A549 (cell line): Measurements from ENCODE around the gene INKA1. TPM values are rescaled to one million over a fixed set of nuclear protein-coding genes. Genes with fewer than 3 reads are reported as not detected.

Experiments used
- ATAC-seq, 2 experiments: fragments of 200-7000 bp in 1 of 2; fragments of >200 bp in 1 of 2; cut with Nextera tagmentation in 1 of 2; cut with Tn5 transposase in 1 of 2; 3 replicates each; pipeline versions ENCODE4 v1.8.0 to v1.9.1; 2018 to 2020; ENCODE audit warnings: mild to moderate bottlenecking in 1 of 2, moderate library complexity in 1 of 2
- CTCF ChIA-PET: fragments of 300-600 bp; sonication (Branson Sonifier 250); formaldehyde crosslinking; extraction: SDS; loops from one replicate; lab custom pipeline; 2021; ENCODE audit warnings: antibody characterized with exemption, inconsistent platforms; lab: Yijun Ruan, JAX
- POLR2A ChIA-PET: fragments of 350-600 bp; formaldehyde crosslinking; extraction: SDS; loops from one replicate; lab custom pipeline; 2021; ENCODE audit warnings: antibody characterized with exemption, inconsistent platforms; lab: Yijun Ruan, JAX
- DNase-seq, 2 experiments: peaks; one replicate each; pipeline versions ENCODE4 v3.0.0 to v3.0.0-alpha.2; 2011 to 2016; ENCODE audit warnings: low read depth in 1 of 2, low spot score in 1 of 2
- FAIRE-seq: peaks from 2 replicates; lab custom pipeline; 2011; peaks lifted over from hg19 to GRCh38; lab: Jason Lieb, UNC
- H3K27ac ChIP-seq, 2 experiments: fragments of >200 bp; sonication (Bioruptor Twin); formaldehyde crosslinking; 3 replicates each; pipeline ENCODE4 v1.5.1; 2016 to 2017
- H3K4me1 ChIP-seq: fragments of >200 bp; sonication (Bioruptor Twin); formaldehyde crosslinking; 3 replicates; pipeline ENCODE4 v1.6.1; 2016
- H3K4me2 ChIP-seq: fragments of >200 bp; sonication (Bioruptor Twin); formaldehyde crosslinking; 3 replicates; pipeline ENCODE4 v1.6.1; 2016
- H3K4me3 ChIP-seq: fragments of >200 bp; sonication (Bioruptor Twin); formaldehyde crosslinking; 3 replicates; pipeline ENCODE4 v1.5.1; 2016
- H3K9me3 ChIP-seq: fragments of >200 bp; sonication (Bioruptor Twin); formaldehyde crosslinking; 3 replicates; pipeline ENCODE4 v1.6.1; 2016
- CHD2 ChIP-seq: fragments of 150-350 bp; IDR thresholded peaks from 2 replicates; pipeline ENCODE4 v1.6.1; 2014; ENCODE audit warnings: low read length; ENCODE audit not compliant: partially characterized antibody
- CTCF ChIP-seq: fragments of >200 bp; sonication (Bioruptor Twin); formaldehyde crosslinking; IDR thresholded peaks from 3 replicates; pipeline ENCODE4 v1.5.1; 2016
- E2F6 ChIP-seq: IDR thresholded peaks from 2 replicates; pipeline ENCODE4 v1.6.1; 2012; ENCODE audit warnings: low read depth, borderline replicate concordance
- ESRRA ChIP-seq: fragments of 150-350 bp; IDR thresholded peaks from 2 replicates; pipeline ENCODE4 v1.6.1; 2014; ENCODE audit warnings: mild to moderate bottlenecking, low read length, borderline replicate concordance
- FOXS1 ChIP-seq: fragments of 250-450 bp; sonication (Bioruptor Pico); IDR thresholded peaks from 2 replicates; pipeline ENCODE4 v1.5.0; 2020; ENCODE audit warnings: mild to moderate bottlenecking, moderate library complexity
- HDAC2 ChIP-seq: fragments of 200-600 bp; sonication (generic); IDR thresholded peaks from 2 replicates; pipeline ENCODE4 v1.6.1; 2016
- HES2 ChIP-seq: fragments of >200 bp; sonication (Bioruptor Twin); formaldehyde crosslinking; IDR thresholded peaks from 2 replicates; pipeline ENCODE4 v1.6.1; 2016
- HEYL ChIP-seq: fragments of 250-450 bp; sonication (Bioruptor Pico); IDR thresholded peaks from 2 replicates; pipeline ENCODE4 v1.8.0; 2021; ENCODE audit warnings: mild to moderate bottlenecking, moderate library complexity
- HOXB13 ChIP-seq: fragments of 250-450 bp; sonication (Bioruptor Pico); IDR thresholded peaks from 2 replicates; pipeline ENCODE4 v1.5.0; 2020; ENCODE audit warnings: low read depth, mild to moderate bottlenecking, moderate library complexity
- HOXB5 ChIP-seq: fragments of 250-450 bp; sonication (Bioruptor Pico); IDR thresholded peaks from 2 replicates; pipeline ENCODE4 v1.5.0; 2020; ENCODE audit warnings: mild to moderate bottlenecking, moderate library complexity
- JUNB ChIP-seq: fragments of >200 bp; sonication (Bioruptor Twin); formaldehyde crosslinking; IDR thresholded peaks from 2 replicates; pipeline ENCODE4 v1.6.1; 2016
- KDM5A ChIP-seq: fragments of 200-600 bp; sonication (generic); IDR thresholded peaks from 2 replicates; pipeline ENCODE4 v1.6.1; 2016; ENCODE audit warnings: antibody characterized with exemption, mild to moderate bottlenecking
- MAZ ChIP-seq: fragments of 150-350 bp; IDR thresholded peaks from 2 replicates; pipeline ENCODE4 v1.6.1; 2014; ENCODE audit warnings: antibody characterized with exemption, low read depth, low read length, borderline replicate concordance
- MYC ChIP-seq: IDR thresholded peaks from 2 replicates; pipeline ENCODE4 v1.6.1; 2012; ENCODE audit warnings: mild to moderate bottlenecking, inconsistent platforms, low read length, improper control_type of control experiment, borderline replicate concordance
- PHF8 ChIP-seq: fragments of 200-600 bp; sonication (generic); IDR thresholded peaks from 2 replicates; pipeline ENCODE4 v1.6.1; 2016; ENCODE audit warnings: low read depth, mild to moderate bottlenecking, antibody characterized with exemption, moderate library complexity, borderline replicate concordance
- POLR2A ChIP-seq: IDR thresholded peaks from 2 replicates; pipeline ENCODE4 v1.6.1; 2012; ENCODE audit warnings: mild to moderate bottlenecking, low read length
- REST ChIP-seq: fragments of 200-600 bp; sonication (generic); IDR thresholded peaks from 2 replicates; pipeline ENCODE4 v1.6.1; 2016; ENCODE audit warnings: antibody characterized with exemption, mild to moderate bottlenecking, moderate library complexity
- SREBF2 ChIP-seq: fragments of 450-650 bp; IDR thresholded peaks from 2 replicates; pipeline ENCODE4 v1.6.1; 2014; ENCODE audit warnings: mild to moderate bottlenecking, moderate library complexity
- TFCP2L1 ChIP-seq: fragments of 250-450 bp; sonication (Bioruptor Pico); IDR thresholded peaks from 2 replicates; pipeline ENCODE4 v1.5.0; 2021; ENCODE audit warnings: mild to moderate bottlenecking
- WGBS: methylation state at CpG from one replicate; pipeline ENCODE4 v1.1.6; 2017; ENCODE audit errors: missing lambda C conversion rate; 5-methylcytosine and 5-hydroxymethylcytosine counted together
- polyA plus RNA-seq, 4 experiments: library from polyadenylated mRNA; depleted of rRNA in 3 of 4; stranded (reverse); fragments of >200 nt; fragmentation: RNase III in 1 of 4; extraction: RNeasy Plus Mini Kit Qiagen cat#74134 plus additional on column Dnase treatment in 1 of 4; gene quantifications; 2 replicates in 3 of 4; 3 replicates in 1 of 4; pipeline ENCODE4 v1.2.3, GENCODE V29; 2011 to 2017

INKA1 gene
- polyA plus RNA-seq, 2 of the 4 experiments (the other 2 are of a cell fraction): 0.39 to 0.74 TPM

- CTCF ChIA-PET: interaction anchor here (1.6 kb wide), 1 partner anchor 9 kb away, joined by 6 read pairs; the partner anchor contains the start of gene INKA1
- ATAC-seq: no peak
- no peak for DNase-seq
- TF ChIP-seq CHD2: no peak
- TF ChIP-seq HEYL (CRISPR knock-in tag): no peak
- TF ChIP-seq E2F6: no peak
- TF ChIP-seq HOXB5 (CRISPR knock-in tag): no peak
- no peak for TF ChIP-seq HOXB13 (CRISPR knock-in tag)
- TF ChIP-seq REST: no peak
- no peak for TF ChIP-seq MAZ
- TF ChIP-seq MYC: no peak
- TF ChIP-seq PHF8: no peak
- TF ChIP-seq JUNB: no peak
- no peak for TF ChIP-seq POLR2A
- Histone ChIP-seq H3K9me3 (no peaks in the 10 kb centered on the region), H3K4me1 (no peaks in the 10 kb centered on the region), H3K4me2 (no peak overlapping the region), H3K4me3 (no peak overlapping the region), H3K27ac (no peak overlapping the region)
- POLR2A ChIA-PET: no interaction called here
- no peak for FAIRE-seq
- WGBS: 100% methylated on average over 3 of the region's 13 CpGs
These were observed 9.5 kb upstream of the INKA1 start for GRCh38 chr3:49793486-49794085.

- no peak for ATAC-seq
- no peak overlapping the region for H3K27ac ChIP-seq
- TF ChIP-seq HES2 (no peak), CTCF (no peak), FOXS1 (CRISPR knock-in tag) (no peak), TFCP2L1 (no peak), MYC (no peak), HEYL (CRISPR knock-in tag) (no peak), KDM5A (no peak), MAZ (no peak), SREBF2 (no peak), ESRRA (no peak), HDAC2 (no peak)
- TF ChIP-seq, all 56 proteins: peak for 0
- no peak overlapping the region for H3K4me2 ChIP-seq
- FAIRE-seq (no peak), DNase-seq (no peak)
- H3K4me1 ChIP-seq: peaks cover 6% of the 10 kb centered on the region
- H3K4me3 ChIP-seq: no peak overlapping the region
- CTCF ChIA-PET: interaction anchor here (1.6 kb wide), 1 partner anchor 8 kb away, joined by 6 read pairs; the partner anchor contains the start of gene INKA1
- no peaks in the 10 kb centered on the region for H3K9me3 ChIP-seq
- POLR2A ChIA-PET: no interaction called here
- 42% methylated on average over 3 of the region's 4 CpGs for WGBS
These were observed 8.6 kb upstream of the INKA1 start for GRCh38 chr3:49794431-49794830.
